GM19035 (cell line): Measurements from ENCODE around the gene FNDC7.
"Not testable (repeated sequence)": the region's sequence is repeated elsewhere in the genome, so short reads cannot be mapped to it uniquely, and the experiment has no call there.

Experiments
- ATAC-seq: cut with Tn5 transposase; IDR thresholded peaks from one replicate; pipeline ENCODE4 v1.9.1; 2021; ENCODE audit not compliant: unreplicated experiment

The FNDC7 gene

DNA sequence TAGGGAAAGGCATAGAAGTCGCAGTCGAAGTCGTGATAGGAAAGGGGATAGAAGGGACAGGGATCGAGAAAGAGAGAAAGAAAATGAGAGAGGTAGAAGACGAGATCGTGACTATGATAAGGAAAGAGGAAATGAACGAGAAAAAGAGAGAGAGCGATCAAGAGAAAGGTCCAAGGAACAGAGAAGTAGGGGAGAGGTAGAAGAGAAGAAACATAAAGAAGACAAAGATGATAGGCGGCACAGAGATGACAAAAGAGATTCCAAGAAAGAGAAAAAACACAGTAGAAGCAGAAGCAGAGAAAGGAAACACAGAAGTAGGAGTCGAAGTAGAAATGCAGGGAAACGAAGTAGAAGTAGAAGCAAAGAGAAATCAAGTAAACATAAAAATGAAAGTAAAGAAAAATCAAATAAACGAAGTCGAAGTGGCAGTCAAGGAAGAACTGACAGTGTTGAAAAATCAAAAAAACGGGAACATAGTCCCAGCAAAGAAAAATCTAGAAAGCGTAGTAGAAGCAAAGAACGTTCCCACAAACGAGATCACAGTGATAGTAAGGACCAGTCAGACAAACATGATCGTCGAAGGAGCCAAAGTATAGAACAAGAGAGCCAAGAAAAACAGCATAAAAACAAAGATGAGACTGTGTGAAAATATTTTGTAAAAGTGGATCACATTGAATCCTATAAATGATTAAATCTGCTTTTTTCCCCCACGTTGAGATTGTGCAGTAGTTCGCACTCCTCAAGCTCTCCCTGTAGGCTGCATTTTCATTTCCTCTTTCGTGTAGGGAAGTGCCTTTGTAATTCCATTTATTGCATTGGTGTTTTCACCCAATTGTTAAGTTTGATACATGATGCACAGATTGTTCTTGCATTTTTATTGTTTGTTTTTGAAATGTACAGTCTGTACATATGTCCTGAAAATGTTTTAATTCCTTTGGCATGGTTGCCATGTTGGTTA lies 13.1 kb upstream of the FNDC7 start:
- ATAC-seq = no peak

DNA sequence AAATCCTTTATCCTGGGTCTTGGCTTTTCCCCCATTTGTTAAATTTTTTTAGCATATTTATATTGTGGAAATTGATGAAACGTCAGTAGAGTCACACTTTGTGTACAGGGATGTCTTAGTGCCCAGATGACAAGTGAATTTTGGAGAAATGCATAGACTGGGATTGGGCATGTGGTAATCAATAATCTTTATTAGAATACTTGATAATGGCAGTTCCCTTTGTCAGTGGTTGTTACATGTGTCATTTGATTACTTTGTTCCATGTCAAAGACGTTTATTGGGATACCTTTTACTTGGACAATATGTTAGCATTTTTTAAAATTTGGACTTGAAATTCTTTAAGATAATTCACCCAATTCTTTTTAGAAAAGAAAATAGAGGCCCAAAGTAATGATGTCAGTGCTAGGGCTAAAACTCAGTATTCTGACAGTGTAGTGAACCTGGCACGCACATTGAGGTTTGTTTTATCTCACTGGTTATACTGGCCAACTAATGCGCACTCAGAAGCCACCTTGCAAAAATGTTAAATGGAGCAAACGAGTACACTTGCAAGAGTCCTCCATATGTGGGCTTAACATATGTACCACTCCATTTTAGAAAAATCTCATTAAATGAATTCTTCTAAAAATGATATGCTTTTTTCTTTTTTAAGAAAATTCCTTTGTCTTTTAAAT lies 11.4 kb upstream of the FNDC7 start:
- ATAC-seq = no peak

DNA sequence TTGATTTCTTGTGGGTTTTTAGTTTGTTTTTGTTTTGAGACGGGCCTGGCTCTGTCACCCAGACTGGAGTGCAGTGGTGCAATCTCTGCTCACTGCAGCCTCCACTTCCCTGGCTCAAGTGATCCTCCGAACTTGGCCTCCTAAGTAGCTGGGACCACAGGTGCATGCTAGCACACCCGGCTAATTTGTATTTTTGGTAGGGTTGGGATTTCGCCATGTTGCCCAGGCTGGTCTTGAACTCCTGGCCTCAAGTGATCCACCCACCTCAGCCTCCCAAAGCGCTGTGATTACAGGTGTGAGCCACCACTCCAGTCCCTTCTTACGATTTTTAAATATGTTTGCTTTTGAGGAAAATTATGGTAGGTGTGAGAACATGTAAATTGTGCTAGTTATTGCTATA lies 10.6 kb upstream of the FNDC7 start:
- ATAC-seq = not testable (repeated sequence)

DNA sequence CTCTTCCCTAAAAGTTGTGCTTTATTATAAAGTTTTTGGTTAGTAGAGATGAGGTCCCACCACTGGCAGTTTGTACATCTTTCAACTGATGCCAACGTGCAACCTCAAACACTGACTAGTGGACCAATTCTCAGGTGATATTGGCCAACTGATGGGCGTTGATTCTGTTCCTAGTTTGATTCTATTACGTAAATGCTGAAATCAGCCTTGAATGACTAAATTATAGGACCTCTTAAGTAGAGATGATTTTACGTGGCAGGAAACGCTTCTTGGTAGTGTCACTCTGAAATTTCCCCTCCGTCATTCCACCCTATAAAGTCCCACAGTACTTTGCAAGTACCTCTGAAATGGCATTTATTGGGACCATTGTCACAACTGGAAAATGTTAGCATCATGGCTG lies 8.8 kb upstream of the FNDC7 start:
- no peak for ATAC-seq

DNA sequence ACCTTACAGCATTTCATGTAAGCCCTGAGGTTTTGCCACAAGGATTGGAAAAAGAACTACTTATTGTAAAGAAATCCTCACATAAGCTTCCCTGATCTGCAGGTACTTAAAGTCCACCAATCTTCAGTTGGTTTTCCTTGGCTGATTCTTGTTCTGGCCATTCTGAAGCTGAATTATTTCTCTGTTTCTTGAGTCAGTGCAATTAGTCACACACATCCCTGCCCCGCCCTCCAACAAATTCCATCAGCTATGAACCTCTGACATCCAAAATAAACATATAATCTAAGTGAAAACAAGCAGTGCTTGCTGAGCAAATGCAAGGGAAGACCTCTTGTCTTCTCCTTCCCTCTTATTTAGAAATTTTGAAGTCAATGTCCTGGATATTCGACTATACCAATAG lies 8.2 kb upstream of the FNDC7 start:
- ATAC-seq = no peak

DNA sequence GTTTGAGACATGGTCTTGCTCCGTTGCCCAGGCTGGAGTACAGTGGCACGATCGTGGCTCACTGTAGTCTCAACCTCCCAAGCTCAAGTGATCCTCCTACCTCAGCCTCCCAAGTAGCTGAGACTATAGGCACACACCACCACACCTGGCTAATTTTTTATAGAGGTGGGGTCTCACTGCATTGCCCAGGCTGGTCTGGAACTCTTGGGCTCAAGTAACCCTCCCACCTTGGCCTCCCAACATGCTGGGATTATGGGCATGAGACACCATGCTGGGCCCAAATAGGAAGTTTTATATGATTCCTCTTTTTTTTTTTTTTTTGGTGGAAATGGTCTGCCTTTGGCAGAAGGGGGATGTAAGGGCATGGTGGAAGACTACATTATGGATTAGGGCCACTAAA lies 6.1 kb upstream of the FNDC7 start:
- no peak for ATAC-seq

DNA sequence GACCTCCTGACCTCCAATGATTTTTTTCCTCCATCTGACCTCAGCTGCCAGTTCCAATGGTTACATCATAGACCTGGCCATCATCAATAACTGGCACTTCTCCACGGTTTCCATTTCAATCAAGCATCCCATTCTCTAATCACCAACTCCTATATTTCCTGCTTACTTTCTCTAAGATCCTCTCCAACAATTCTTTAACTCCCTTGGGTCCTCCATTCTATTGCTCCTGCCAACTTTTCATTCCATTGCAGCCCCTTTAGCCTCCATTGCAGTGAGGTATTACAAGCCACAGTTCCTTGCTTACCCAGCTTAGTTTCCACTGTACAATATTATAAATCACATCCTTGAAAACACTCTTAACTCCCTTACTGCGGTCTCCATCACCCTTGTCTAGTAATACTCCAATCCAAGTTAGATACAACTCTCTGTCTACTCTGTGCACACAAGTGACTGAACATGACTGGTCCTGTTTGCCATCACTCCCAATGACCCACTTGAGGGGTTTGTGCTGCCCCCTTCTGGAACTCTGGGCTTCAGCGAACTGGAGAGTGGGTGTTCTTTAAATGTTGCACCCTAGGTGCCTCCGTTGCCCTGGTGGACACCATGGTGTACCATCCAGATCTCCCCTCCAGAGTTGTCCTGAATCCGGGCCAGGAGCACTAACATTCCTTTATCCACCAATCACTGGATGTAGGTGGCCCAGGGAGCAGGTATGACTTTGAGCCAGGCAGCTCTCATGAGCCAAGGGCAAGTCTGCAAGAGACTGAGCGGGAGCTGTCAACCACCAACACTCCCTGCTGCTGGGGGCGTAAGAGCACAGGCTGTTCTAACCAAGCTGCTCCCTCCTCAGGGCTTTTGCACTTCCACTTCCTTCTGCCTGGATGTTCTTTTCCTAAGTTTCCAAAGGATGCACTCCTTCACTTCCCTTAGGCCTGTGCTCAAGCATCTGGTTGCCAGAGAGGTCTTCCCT lies 3.7 kb upstream of the FNDC7 start:
- no peak for ATAC-seq

DNA sequence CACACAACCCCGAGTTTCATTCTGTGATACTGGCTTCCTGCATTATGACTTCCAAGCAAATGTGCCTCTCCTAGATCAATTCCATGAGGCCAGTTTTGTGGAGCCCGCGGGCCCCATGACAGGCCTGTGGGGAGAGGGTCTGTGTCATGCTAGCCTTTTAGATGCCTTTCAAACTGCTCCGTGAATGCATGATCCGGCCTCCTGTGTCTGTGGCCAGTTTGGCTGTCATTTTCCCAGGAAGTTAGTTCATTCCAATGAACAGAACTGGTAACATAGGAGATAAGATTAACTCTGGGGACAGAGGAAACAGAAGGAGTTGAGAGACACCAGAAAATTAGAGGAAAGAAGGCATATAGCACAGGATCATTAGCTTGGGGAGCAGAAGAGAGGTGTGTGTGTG lies 3.2 kb downstream of the FNDC7 start:
- no peak for ATAC-seq

DNA sequence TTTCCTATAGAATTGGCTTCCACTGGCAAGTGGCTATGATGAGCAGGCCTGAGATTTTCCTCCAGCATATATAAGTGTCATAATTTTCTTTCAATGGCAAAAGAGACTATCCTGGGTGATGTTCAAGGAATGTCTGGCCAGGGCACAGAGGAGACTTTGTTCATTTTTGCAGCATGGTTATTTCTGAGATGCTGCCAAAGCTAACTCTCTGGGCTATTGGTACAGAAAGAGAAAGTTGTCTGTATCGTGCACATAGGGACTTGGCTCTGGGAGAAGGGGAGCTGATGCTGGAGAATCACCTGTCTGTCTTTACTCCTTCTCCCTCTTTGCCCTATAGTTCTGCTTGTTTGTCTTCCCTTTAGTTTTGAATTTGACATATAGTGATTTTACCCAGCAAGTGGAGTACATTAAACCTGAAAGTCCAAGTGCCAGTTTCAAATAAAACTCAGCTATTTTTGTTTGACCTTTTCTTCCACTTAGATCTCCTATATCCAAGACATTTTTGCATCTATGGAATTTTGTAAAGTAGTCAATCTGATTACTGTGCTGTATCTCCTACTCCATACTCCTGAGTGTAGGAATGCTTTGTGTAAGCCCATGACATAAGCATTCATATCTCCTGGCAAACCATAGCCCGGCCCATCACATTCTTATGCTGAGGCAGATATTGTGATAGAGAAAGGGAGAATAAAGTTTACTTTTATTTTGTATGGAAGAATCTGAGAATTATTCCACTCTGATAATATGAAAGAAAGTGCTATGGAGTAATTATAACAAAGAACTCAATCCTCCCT lies 3.9 kb downstream of the FNDC7 start:
- no peak for ATAC-seq

DNA sequence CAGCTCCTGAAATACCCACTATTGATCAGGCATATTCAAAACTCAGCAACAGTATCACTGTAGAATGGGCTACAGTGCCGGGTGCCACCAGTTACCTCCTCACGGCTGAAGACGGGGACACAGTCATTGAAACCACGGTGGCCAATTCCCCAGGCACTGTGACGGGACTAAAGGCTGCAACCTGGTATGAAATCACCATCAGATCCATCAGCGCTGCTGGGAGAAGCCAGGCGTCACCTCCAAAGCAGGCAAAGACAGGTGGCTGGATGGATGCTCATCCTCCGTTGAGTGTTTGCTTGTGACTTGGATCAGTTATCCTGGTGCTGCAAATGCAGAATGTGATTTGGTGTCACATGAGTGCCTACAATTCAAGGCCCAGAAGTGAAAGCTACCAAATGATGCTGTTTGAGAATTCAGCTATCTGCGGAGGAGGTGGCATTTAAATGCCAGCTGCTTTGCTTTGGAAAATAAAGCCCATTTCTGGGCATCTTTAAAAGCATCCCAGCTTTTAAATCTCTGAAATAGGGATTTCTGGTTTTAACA lies 5.1 kb downstream of the FNDC7 start:
- no peak for ATAC-seq

DNA sequence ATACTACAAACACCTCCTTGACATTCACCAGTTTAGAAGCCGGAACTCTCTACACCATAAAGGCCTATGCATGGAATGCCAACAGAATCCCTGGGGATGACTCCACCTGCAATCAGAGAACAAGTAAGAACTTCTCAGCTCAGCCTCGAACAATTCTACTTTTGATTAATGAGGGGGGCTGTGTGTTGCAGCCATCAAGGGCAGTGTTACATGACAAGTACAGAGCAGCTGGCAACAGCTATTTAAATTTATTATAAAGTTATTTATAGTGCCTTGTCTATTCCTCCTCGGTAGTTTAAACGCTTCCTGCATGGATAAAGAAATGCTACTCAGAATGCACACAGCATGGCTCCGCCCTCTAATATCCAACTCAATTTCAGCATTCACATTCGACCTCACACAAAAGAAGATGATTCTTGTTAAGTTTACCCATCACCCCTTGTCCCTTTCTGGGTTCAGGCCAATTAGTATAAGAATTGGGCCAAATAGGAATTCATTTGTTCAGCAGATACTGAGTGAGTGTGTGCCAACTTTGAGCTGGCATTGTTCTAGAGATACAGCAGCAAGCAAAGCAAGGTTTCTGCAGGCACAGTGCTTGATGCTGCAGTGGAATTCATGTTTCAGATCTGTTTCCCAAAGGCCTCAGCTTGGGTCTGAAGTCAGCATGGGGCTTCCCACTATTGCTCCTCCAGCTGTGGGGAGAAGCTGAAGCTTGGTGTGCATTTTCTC lies 6.4 kb downstream of the FNDC7 start:
- no peak for ATAC-seq

DNA sequence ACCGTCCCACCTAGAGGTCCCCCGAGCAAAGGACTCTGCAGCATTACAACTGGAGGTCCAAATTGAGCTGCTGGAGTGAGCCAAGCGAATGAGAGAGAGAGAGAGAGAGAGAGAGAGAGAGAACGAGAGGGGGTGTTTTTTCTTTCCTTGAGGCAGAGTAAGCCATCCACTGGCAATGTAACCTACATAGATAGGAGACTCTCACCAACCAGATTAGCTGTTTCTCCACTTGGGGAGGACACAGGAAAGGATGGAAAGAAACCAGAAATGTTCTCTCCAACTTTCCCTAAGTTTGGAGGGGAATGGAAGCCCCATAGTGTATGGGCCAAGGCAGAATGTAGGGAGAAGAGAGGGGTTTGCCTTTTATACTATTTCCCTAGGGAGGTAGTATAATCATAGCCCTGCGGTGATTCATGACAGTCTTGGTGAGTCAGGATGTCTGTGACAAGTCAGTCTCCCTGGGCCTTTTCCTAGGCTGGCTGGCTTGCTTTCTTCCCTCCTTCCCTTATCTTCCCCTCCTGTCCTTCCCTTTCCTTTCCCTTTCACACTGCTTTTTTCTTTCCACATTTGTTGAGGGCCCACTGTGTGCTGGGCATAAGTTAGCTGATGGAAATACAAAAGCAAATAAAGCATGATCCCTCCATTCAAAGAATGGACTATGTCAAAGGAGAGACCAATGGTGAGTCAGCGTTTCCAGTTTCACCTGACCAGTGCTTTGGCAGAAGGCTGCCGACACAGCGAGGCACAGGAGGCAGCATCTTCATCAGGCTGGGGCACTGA lies 7.1 kb downstream of the FNDC7 start:
- ATAC-seq = no peak

DNA sequence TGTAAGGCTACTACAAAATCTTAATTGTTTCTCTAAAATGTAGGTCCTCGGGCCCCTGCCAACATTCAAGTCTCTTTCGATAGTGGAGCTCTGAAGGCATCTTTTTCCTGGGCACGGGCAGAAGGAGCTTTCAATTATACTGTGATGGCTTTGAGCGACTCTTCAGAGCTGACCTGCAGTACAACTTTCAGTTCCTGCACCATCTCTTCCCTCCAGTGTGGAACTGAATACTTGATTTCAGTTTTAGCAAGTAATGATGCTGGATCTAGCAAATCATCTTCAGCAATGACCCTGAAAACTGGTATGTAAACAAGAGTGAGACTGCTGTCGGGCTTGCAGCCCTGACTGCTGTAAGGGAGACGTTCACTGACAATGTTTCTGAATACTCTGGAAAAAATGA lies 9.6 kb downstream of the FNDC7 start:
- no peak for ATAC-seq

DNA sequence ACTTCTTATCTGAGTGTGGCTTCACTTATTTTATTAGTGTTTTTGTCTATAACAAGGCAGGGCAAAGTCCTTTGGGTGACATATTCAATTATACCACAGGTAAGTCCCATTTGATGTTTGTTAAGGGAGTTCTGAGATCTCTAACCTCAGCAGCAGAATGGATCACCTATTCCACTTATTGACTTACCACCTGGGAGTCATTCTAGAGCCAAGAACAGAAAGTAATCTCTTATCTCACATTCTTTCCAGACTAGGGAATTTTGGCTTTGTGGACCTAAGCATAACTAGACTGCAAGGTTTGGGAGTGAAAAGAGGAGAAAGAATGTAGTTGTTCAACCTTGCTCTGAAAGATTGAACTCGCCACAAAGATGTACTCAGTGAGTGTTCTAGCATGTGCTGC lies 13.2 kb downstream of the FNDC7 start:
- no peak for ATAC-seq

DNA sequence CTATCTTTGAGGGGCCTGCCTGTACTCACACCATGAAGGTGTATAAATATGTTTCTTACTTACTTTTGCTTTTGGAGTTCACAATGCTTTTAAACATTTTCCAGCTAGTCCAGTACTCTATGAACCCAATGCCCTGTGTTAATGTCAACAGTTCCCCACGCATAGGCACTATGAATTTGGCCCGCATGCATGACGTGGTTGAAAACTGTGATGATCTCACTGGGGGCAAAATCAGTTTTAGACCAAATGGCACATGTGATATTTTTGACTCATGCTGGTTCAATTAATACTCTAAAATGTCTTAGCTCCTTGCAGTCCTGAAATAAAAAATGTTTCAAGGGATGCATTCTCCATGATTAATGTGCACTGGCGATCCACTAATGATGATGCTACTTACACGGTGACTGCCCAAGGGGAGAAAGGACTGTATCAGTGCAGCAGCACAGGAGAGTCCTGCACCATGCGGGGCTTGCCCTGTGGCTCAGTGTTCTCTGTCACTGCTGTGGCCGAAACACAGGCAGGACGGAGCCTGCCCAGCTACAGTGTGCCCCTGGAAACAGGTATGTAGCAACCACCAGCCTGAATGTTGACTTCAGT lies 15.7 kb downstream of the FNDC7 start:
- no peak for ATAC-seq

DNA sequence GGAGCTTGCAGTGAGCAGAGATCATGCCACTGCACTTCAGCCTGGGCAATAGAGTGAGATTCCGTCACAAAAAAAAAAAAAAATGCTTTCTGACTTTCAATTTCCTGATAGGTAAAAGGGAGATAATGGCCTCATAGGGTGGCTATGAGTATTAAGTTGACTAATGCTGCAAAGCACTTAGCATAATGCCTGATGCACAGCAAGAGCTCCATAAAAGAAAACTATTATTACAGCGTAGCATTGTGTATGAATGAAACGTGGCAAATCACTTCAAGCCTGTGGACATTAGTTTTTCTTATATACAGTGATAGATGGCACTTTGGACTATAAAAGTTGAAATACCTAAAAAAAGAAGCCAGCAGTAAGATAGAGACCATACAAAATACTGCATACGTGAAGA lies 16.8 kb downstream of the FNDC7 start:
- ATAC-seq = no peak

DNA sequence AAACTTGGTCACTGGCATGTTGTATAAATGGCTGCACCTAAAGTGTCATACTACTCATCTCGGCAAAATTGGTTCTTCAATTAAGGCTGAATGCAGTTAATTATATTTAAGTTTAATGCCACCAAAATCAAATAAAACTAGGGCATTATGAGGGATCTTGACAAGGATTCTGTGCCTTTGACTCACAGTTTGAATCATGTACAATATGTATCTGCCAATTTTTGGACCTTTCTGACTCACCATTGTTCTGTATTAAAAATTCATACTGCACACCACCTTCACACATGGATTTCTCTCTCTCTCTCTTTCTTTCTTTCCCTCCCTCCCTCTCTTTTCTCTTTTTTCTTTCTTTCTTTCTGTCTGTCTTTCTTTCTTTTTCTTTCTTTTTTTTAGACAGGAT lies 19.7 kb downstream of the FNDC7 start:
- no peak for ATAC-seq

DNA sequence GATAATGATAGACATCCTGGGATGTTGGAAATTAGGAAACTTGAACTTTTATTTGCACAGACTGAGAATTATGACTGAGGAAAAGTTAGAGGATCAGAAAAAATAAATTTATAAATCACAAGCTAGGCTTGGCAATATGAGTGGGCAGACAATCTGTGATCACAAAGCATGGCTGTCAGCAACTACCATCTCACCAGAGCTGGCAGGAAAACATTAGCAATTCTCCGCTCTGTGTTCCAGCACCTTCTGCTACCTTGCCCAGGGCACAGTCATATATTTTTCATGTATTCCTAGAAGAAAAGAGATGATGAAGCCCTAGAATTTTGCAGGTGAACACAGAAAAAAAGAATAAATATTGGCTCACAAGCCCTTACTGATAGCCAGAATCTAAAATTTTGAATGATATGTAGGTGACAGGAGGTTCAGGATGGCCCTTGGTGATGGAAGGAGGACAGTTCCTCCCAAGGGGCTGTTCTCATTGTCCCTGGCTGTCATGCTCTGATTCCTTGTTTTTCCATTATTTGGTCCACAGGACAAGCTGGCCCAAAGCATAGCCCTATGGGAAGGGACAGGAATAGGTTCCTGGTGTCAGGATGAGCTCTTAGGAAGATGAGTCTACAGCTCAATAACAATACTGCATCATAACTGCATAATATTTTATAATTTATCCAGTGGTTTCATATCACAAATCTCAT lies 21.6 kb downstream of the FNDC7 start:
- ATAC-seq = no peak
